ENCODE results near the gene DNAJB1. TPM values are rescaled to one million over a fixed set of nuclear protein-coding genes. Genes with fewer than 3 reads are reported as not detected.

Gene DNAJB1
- total RNA-seq, 1 experiment from 2014 or later: 77.7 TPM

GRCh38 chr19:14477418-14478112 is 40.6 kb downstream of the DNAJB1 start:
- Histone ChIP-seq H3K4me1 (ENCODE audit: insufficient read depth, low read length) (no peaks in the 10 kb centered on the region; the same call in 1 of the 2 replicates), H3K79me2 (ENCODE audit: insufficient read depth, low read length) (no peaks in the 10 kb centered on the region), H3K27ac (ENCODE audit: insufficient read length, low read depth, low read length) (no peak overlapping the region), H3K9me3 (ENCODE audit: control insufficient read depth, low read depth, low read length) (no peaks in the 10 kb centered on the region), H3K56ac (ENCODE audit: insufficient read length, low read depth, low read length) (no peak overlapping the region), H3K4ac (ENCODE audit: low read depth, low read length) (no peak overlapping the region), H2BK120ac (ENCODE audit: low read depth, low read length, poor library complexity, severe bottlenecking) (no peak overlapping the region), H3K27me3 (ENCODE audit: insufficient read depth, low read length) (no peaks in the 10 kb centered on the region), H2AFZ (ENCODE audit: low read length) (no peak overlapping the region), H4K20me1 (ENCODE audit: control insufficient read depth, insufficient read depth, insufficient read length) (no peaks in the 10 kb centered on the region), H3K23me2 (ENCODE audit: insufficient read length, low read depth, low read length, poor library complexity, severe bottlenecking) (peaks cover 4% of the 10 kb centered on the region), H2BK5ac (ENCODE audit: insufficient read length, low read length) (no peak overlapping the region), H2BK12ac (ENCODE audit: insufficient read length, low read depth, low read length) (no peak overlapping the region), H3T11ph (ENCODE audit: low read length) (no peak overlapping the region), H3K4me2 (ENCODE audit: insufficient read depth, insufficient read length, low read length) (no peak overlapping the region), H4K91ac (ENCODE audit: insufficient read length, low read depth, low read length) (no peak overlapping the region), H3K23ac (ENCODE audit: insufficient read length, low read depth, low read length) (no peak overlapping the region), H2BK15ac (ENCODE audit: low read depth, low read length) (no peak overlapping the region), H3K14ac (ENCODE audit: insufficient read depth, low read length) (no peak overlapping the region), H3K18ac (ENCODE audit: insufficient read length, low read depth, low read length) (no peak overlapping the region), H3K9ac (ENCODE audit: extremely low read depth, insufficient read length, low read length) (no peak overlapping the region), H3K79me1 (ENCODE audit: insufficient read depth, low read depth, low read length, poor library complexity, severe bottlenecking) (no peaks in the 10 kb centered on the region), H2BK20ac (ENCODE audit: low read depth, low read length, poor library complexity, severe bottlenecking) (no peak overlapping the region), H2AK5ac (ENCODE audit: insufficient read length, low read length) (no peak overlapping the region), H4K8ac (replicated peaks; ENCODE audit: insufficient read length, low read depth, low read length) (no peak overlapping the region), H4K5ac (ENCODE audit: insufficient read length, low read depth, low read length) (no peak overlapping the region)
- Mint-ChIP-seq H3K4me1 (peaks cover 18 to 38% of the 10 kb centered on the region in 2 experiments), H3K27ac (0 out of 7 replicates have a peak overlapping the region, but pooled peaks of 1 of the 3 experiments have one; percentile 57), H3K27me3 (ENCODE audit: low read depth) (no peaks in the 10 kb centered on the region; the same call in 1 of the 2 replicates), H3K36me3 (ENCODE audit: insufficient read depth in 1 of 3, low read depth in 3 of 3) (peaks cover 8 to 32% (median 19%) of the 10 kb centered on the region in 3 experiments; a peak in 6 of 7 replicates), H3K4me3 (no peak overlapping the region), H3K9me3 (no peaks in the 10 kb centered on the region; a peak in 1 of 5 replicates)
- WGBS (ENCODE audit: extremely low coverage, insufficient read length, low lambda C conversion rate): no CpG with 5 or more reads among the region's 10 CpGs
- DNase-seq: no peak
- TF ChIP-seq CTCF (conservative IDR thresholded peaks at IDR 0.05): no peak

All from H9 (cell line).